Liver (tissue), 3 donors: ENCODE data around the gene INSR.

ENCODE experiments used
- ATF3 ChIP-seq: IDR thresholded peaks from 2 replicates; pipeline ENCODE4 v1.6.1; 2016; ENCODE audit warnings: antibody characterized with exemption
- CTCF ChIP-seq: fragments of 150-350 bp; IDR thresholded peaks from 2 replicates; pipeline ENCODE4 v1.5.1; 2017; ENCODE audit warnings: improper control_type of control experiment, low read depth, low read length; ENCODE audit not compliant: missing input control
- EGR1 ChIP-seq, 2 donors: IDR thresholded peaks; 2 replicates each; pipeline ENCODE4 v1.6.1; 2016 to 2018; ENCODE audit warnings: antibody characterized with exemption in 2 of 2, low read depth in 2 of 2
- HNF4G ChIP-seq: IDR thresholded peaks from 2 replicates; pipeline ENCODE4 v1.6.1; 2016; ENCODE audit warnings: antibody characterized with exemption
- JUND ChIP-seq, 2 donors: IDR thresholded peaks; 2 replicates each; pipeline ENCODE4 v1.6.1; 2016; ENCODE audit warnings: antibody characterized with exemption in 2 of 2
- MAX ChIP-seq: IDR thresholded peaks from 2 replicates; pipeline ENCODE4 v1.6.1; 2016; ENCODE audit warnings: antibody characterized with exemption
- RAD21 ChIP-seq, 2 donors: IDR thresholded peaks; 2 replicates each; pipeline ENCODE4 v1.6.1; 2016; ENCODE audit warnings: antibody characterized with exemption in 2 of 2, mild to moderate bottlenecking in 2 of 2
- REST ChIP-seq: IDR thresholded peaks from 2 replicates; pipeline ENCODE4 v1.6.1; 2016; ENCODE audit warnings: antibody characterized with exemption, mild to moderate bottlenecking
- RXRA ChIP-seq, 2 donors: IDR thresholded peaks; 2 replicates each; pipeline ENCODE4 v1.6.1; 2017 to 2018; ENCODE audit warnings: antibody characterized with exemption in 2 of 2, mild to moderate bottlenecking in 1 of 2
- SP1 ChIP-seq: IDR thresholded peaks from 2 replicates; pipeline ENCODE4 v1.6.1; 2018; ENCODE audit warnings: antibody characterized with exemption, mild to moderate bottlenecking
- TAF1 ChIP-seq: conservative IDR thresholded peaks from 2 replicates; pipeline ENCODE4 v1.6.1; 2016; ENCODE audit warnings: antibody characterized with exemption, mild to moderate bottlenecking
- ZBTB33 ChIP-seq: IDR thresholded peaks from 2 replicates; pipeline ENCODE4 v1.6.1; 2016; ENCODE audit warnings: antibody characterized with exemption
- donor health status: healthy.
- donor health status: healthy.

GRCh38 chr19:7117248-7117647 is 177.0 kb downstream of the INSR start:
- TF ChIP-seq CTCF (no peak), JUND (IDR thresholded peaks at IDR 0.05) (no peak), RXRA (IDR thresholded peaks at IDR 0.05) (no peak), EGR1 (IDR thresholded peaks at IDR 0.05; ENCODE audit: low read depth in 2 of 2) (no peak), RAD21 (IDR thresholded peaks at IDR 0.05) (no peak), ZBTB33 (no peak), MAX (no peak), TAF1 (no peak), SP1 (no peak), REST (no peak), HNF4G (no peak), ATF3 (no peak)
